Neural progenitor cell (in vitro differentiated cells): Measurements from ENCODE around the gene SPON1.

ENCODE experiments used
- CTCF ChIP-seq: fragments of 200-600 bp; sonication (generic); IDR thresholded peaks from 2 replicates; pipeline ENCODE4 v1.5.1; 2017; ENCODE audit warnings: antibody characterized with exemption, mild to moderate bottlenecking
- EZH2 ChIP-seq: fragments of 200-600 bp; sonication (generic); IDR thresholded peaks from 2 replicates; pipeline ENCODE4 v1.6.1; 2017; ENCODE audit warnings: antibody characterized with exemption, mild to moderate bottlenecking, moderate library complexity
- EZH2phosphoT487 ChIP-seq: fragments of 200-600 bp; sonication (generic); IDR thresholded peaks from 2 replicates; pipeline ENCODE4 v1.6.1; 2017; ENCODE audit warnings: antibody characterized with exemption

GRCh38 chr11:14107050-14107430 lies 144.5 kb downstream of the SPON1 start:
- TF ChIP-seq CTCF (no peak), EZH2 (no peak), EZH2phosphoT487 (no peak)
